IMR-90 (cell line): Measurements from ENCODE around the gene CD82. TPM values are rescaled to one million over a fixed set of nuclear protein-coding genes. Genes with fewer than 3 reads are reported as not detected.

Experiments
- ATAC-seq: fragments of 200-7000 bp; cut with Tn5 transposase; 2 replicates; pipeline ENCODE4 v1.9.1; 2020; ENCODE audit warnings: low read depth, mild to moderate bottlenecking, moderate library complexity
- BruUV-seq: library from RNA; stranded (reverse); fragments of 400-500 nt; replicated peaks from 2 replicates; lab custom pipeline; 2021; lab: Mats Ljungman, UMichigan
- CTCF ChIA-PET: fragments of 300-600 bp; formaldehyde crosslinking; extraction: SDS; loops from one replicate; lab custom pipeline; 2021; ENCODE audit warnings: antibody characterized with exemption; lab: Yijun Ruan, JAX
- POLR2A ChIA-PET: fragments of 300-600 bp; sonication (Branson Sonifier 250); formaldehyde crosslinking; loops from one replicate; lab custom pipeline; 2022; ENCODE audit warnings: antibody characterized with exemption; ENCODE audit not compliant: unreplicated experiment; lab: Charles Lee
- DNase-seq: peaks from one replicate; pipeline ENCODE4 v3.0.0; 2013
- H2AFZ ChIP-seq: replicated peaks from 2 replicates; pipeline ENCODE3; 2013; ENCODE audit warnings: low read length, mild to moderate bottlenecking; ENCODE audit not compliant: poor library complexity
- H2AK5ac ChIP-seq: 2 replicates; pipeline ENCODE4 v1.6.1; 2013; ENCODE audit warnings: low read depth, low read length, inconsistent platforms
- H2AK9ac ChIP-seq: replicated peaks from 2 replicates; pipeline ENCODE3; 2013; ENCODE audit warnings: mild to moderate bottlenecking, low read depth, low read length, moderate library complexity; ENCODE audit not compliant: poor library complexity
- H2BK120ac ChIP-seq: 2 replicates; pipeline ENCODE4 v1.6.1; 2013; ENCODE audit warnings: low read depth, low read length, inconsistent platforms
- H2BK15ac ChIP-seq: 3 replicates; pipeline ENCODE4 v1.6.1; 2013; ENCODE audit warnings: low read depth, low read length, inconsistent platforms
- H2BK20ac ChIP-seq: 2 replicates; pipeline ENCODE4 v1.6.1; 2013; ENCODE audit warnings: low read depth, mild to moderate bottlenecking, inconsistent platforms, low read length, moderate library complexity
- H2BK5ac ChIP-seq: 2 replicates; pipeline ENCODE4 v1.6.1; 2013; ENCODE audit warnings: mild to moderate bottlenecking, low read depth, low read length, inconsistent platforms; ENCODE audit not compliant: poor library complexity, severe bottlenecking
- H3K14ac ChIP-seq: replicated peaks from 2 replicates; pipeline ENCODE4 v1.6.1; 2013; ENCODE audit warnings: low read depth, low read length, inconsistent platforms
- H3K18ac ChIP-seq: 2 replicates; pipeline ENCODE4 v1.6.1; 2013; ENCODE audit warnings: low read depth, low read length, control low read depth
- H3K23ac ChIP-seq: 2 replicates; pipeline ENCODE4 v1.6.1; 2013; ENCODE audit warnings: low read depth, low read length, inconsistent platforms
- H3K27ac ChIP-seq: 2 replicates; pipeline ENCODE4 v1.5.1; 2013; ENCODE audit warnings: mild to moderate bottlenecking, control low read depth, low read length; ENCODE audit not compliant: insufficient read depth
- H3K27me3 ChIP-seq: 2 replicates; pipeline ENCODE4 v1.6.1; 2013; ENCODE audit warnings: low read length; ENCODE audit not compliant: control insufficient read depth, insufficient read depth
- H3K36me3 ChIP-seq: 2 replicates; pipeline ENCODE4 v1.6.1; 2013; ENCODE audit warnings: low read length, mixed read lengths; ENCODE audit not compliant: control insufficient read depth, insufficient read depth
- H3K4ac ChIP-seq: 2 replicates; pipeline ENCODE4 v1.6.1; 2013; ENCODE audit warnings: low read depth, low read length, inconsistent platforms
- H3K4me1 ChIP-seq: 2 replicates; pipeline ENCODE4 v1.6.1; 2013; ENCODE audit warnings: low read length, mixed read lengths; ENCODE audit not compliant: control insufficient read depth, insufficient read depth
- H3K4me2 ChIP-seq: 2 replicates; pipeline ENCODE4 v1.6.1; 2013; ENCODE audit warnings: low read depth, mild to moderate bottlenecking, control low read depth, low read length, moderate library complexity
- H3K4me3 ChIP-seq: 2 replicates; pipeline ENCODE4 v1.5.1; 2013; ENCODE audit warnings: low read depth, mild to moderate bottlenecking, control low read depth, low read length, moderate library complexity; ENCODE audit not compliant: insufficient read depth
- H3K56ac ChIP-seq: 2 replicates; pipeline ENCODE4 v1.6.1; 2013; ENCODE audit warnings: low read length, inconsistent platforms; ENCODE audit not compliant: insufficient read depth; ENCODE audit errors: extremely low read depth
- H3K79me1 ChIP-seq, 2 experiments: 2 replicates each; pipeline ENCODE4 v1.6.1; 2013; ENCODE audit warnings: low read length in 2 of 2, inconsistent platforms in 1 of 2, low read depth in 1 of 2
- H3K9ac ChIP-seq: 2 replicates; pipeline ENCODE4 v1.6.1; 2013; ENCODE audit warnings: low read depth, low read length, control low read depth
- H3K9me1 ChIP-seq: 2 replicates; pipeline ENCODE4 v1.6.1; 2013; ENCODE audit warnings: low read length, inconsistent platforms; ENCODE audit not compliant: insufficient read depth
- H3K9me3 ChIP-seq: 2 replicates; pipeline ENCODE4 v1.6.1; 2013; ENCODE audit warnings: low read length; ENCODE audit not compliant: control insufficient read depth, insufficient read depth
- H4K20me1 ChIP-seq: 2 replicates; pipeline ENCODE4 v1.6.1; 2013; ENCODE audit warnings: low read length, inconsistent platforms; ENCODE audit not compliant: insufficient read depth
- H4K5ac ChIP-seq: 2 replicates; pipeline ENCODE4 v1.6.1; 2013; ENCODE audit warnings: mild to moderate bottlenecking, low read depth, low read length, control low read depth
- H4K8ac ChIP-seq, 2 experiments: 2 replicates each; pipeline ENCODE4 v1.6.1; 2013; ENCODE audit warnings: low read depth in 2 of 2, low read length in 2 of 2, control low read depth in 1 of 2, inconsistent platforms in 1 of 2
- H4K91ac ChIP-seq: 2 replicates; pipeline ENCODE4 v1.6.1; 2013; ENCODE audit warnings: low read depth, low read length, inconsistent platforms; ENCODE audit not compliant: insufficient read depth
- BHLHE40 ChIP-seq: fragments of 150-350 bp; IDR thresholded peaks from 2 replicates; pipeline ENCODE4 v1.6.1; 2016; ENCODE audit warnings: mild to moderate bottlenecking, low read depth, low read length
- CEBPB ChIP-seq: IDR thresholded peaks from 2 replicates; pipeline ENCODE4 v1.6.1; 2012; ENCODE audit warnings: low read depth, low read length, improper control_type of control experiment
- CHD1 ChIP-seq: IDR thresholded peaks from 2 replicates; pipeline ENCODE4 v1.6.1; 2012; ENCODE audit warnings: low read depth, low read length, improper control_type of control experiment
- FOS ChIP-seq: fragments of 150-350 bp; IDR thresholded peaks from 2 replicates; pipeline ENCODE4 v1.6.1; 2016; ENCODE audit warnings: low read depth, low read length
- MAFK ChIP-seq: IDR thresholded peaks from 2 replicates; pipeline ENCODE4 v1.6.1; 2012; ENCODE audit warnings: low read depth, low read length, improper control_type of control experiment
- MAZ ChIP-seq: IDR thresholded peaks from 2 replicates; pipeline ENCODE4 v1.6.1; 2012; ENCODE audit warnings: low read depth, mild to moderate bottlenecking, low read length, improper control_type of control experiment, moderate library complexity, borderline replicate concordance
- NFE2L2 ChIP-seq: fragments of 150-350 bp; IDR thresholded peaks from 2 replicates; pipeline ENCODE4 v1.6.1; 2016; ENCODE audit warnings: low read depth, mild to moderate bottlenecking, low read length
- POLR2A ChIP-seq: IDR thresholded peaks from 2 replicates; pipeline ENCODE4 v1.6.1; 2012; ENCODE audit warnings: mild to moderate bottlenecking, low read depth, low read length
- RAD21 ChIP-seq: IDR thresholded peaks from 2 replicates; pipeline ENCODE4 v1.6.1; 2012; ENCODE audit warnings: low read length, improper control_type of control experiment
- RCOR1 ChIP-seq: IDR thresholded peaks from 2 replicates; pipeline ENCODE4 v1.6.1; 2012; ENCODE audit warnings: mild to moderate bottlenecking, low read length, improper control_type of control experiment; ENCODE audit not compliant: insufficient replicate concordance
- RFX5 ChIP-seq: IDR thresholded peaks from 2 replicates; pipeline ENCODE4 v1.8.0; 2012; ENCODE audit warnings: low read depth, mild to moderate bottlenecking, low read length, moderate library complexity
- SMC3 ChIP-seq: fragments of 150-350 bp; IDR thresholded peaks from 2 replicates; pipeline ENCODE4 v1.6.1; 2016; ENCODE audit warnings: low read depth, mild to moderate bottlenecking, antibody characterized with exemption, low read length, moderate library complexity
- WGBS, 2 experiments: methylation state at CpG; one replicate each; pipeline versions ENCODE4 v1.1.5 to v1.1.7; 2013; ENCODE audit warnings: missing lambda C conversion rate in 2 of 2; ENCODE audit not compliant: insufficient read length in 1 of 2; ENCODE audit errors: extremely low coverage in 2 of 2; 5-methylcytosine and 5-hydroxymethylcytosine counted together
- dilution Hi-C: fragments of 300-500 bp; cut with HindIII; formaldehyde crosslinking; loops from one replicate; pipeline ENCODE4 v1.14.3; 2018; ENCODE audit warnings: low sequenced_read_pairs; ENCODE audit not compliant: unreplicated experiment
- in situ Hi-C: fragments of 300-500 bp; cut with MboI; formaldehyde crosslinking; loops from 3 replicates; pipeline ENCODE4 v1.14.3; 2019; ENCODE audit warnings: low sequenced_read_pairs, inconsistent platforms, mixed read lengths
- intact Hi-C: fragments of 100-400 bp; cut with micrococcal nuclease; formaldehyde crosslinking; loops from 2 replicates; pipeline ENCODE4 v1.10.0; 2022
- polyA plus RNA-seq, 3 experiments: library from polyadenylated mRNA; depleted of rRNA; stranded (reverse); fragments of >200 nt; gene quantifications; 2 replicates each; pipeline ENCODE4 v1.2.3, GENCODE V29; 2012; ENCODE audit warnings: low replicate concordance in 1 of 3
- total RNA-seq: library from RNA; depleted of rRNA; stranded (reverse); fragments of >200 nt; gene quantifications from 2 replicates; pipeline ENCODE4 v1.2.3, GENCODE V29; 2012
- TF ChIP-seq, protein P1 (sequence below): fragments of 150-350 bp; IDR thresholded peaks from 2 replicates; pipeline ENCODE4 v1.6.1; 2016; ENCODE audit warnings: low read depth, mild to moderate bottlenecking, low read length, moderate library complexity, borderline replicate concordance
- TF ChIP-seq, protein P2 (sequence below): fragments of 150-350 bp; IDR thresholded peaks from 2 replicates; pipeline ENCODE4 v1.6.1; 2017; ENCODE audit warnings: mild to moderate bottlenecking, antibody characterized with exemption, low read length, low read depth
- TF ChIP-seq, protein P3 (sequence below): conservative IDR thresholded peaks from 2 replicates; pipeline ENCODE4 v1.5.1; 2012; ENCODE audit warnings: mild to moderate bottlenecking, low read depth, low read length, improper control_type of control experiment

The CD82 gene
- total and polyA plus RNA-seq, 2 of the 4 experiments (the other 2 are of a cell fraction): 32.8 to 49.4 TPM

DNA sequence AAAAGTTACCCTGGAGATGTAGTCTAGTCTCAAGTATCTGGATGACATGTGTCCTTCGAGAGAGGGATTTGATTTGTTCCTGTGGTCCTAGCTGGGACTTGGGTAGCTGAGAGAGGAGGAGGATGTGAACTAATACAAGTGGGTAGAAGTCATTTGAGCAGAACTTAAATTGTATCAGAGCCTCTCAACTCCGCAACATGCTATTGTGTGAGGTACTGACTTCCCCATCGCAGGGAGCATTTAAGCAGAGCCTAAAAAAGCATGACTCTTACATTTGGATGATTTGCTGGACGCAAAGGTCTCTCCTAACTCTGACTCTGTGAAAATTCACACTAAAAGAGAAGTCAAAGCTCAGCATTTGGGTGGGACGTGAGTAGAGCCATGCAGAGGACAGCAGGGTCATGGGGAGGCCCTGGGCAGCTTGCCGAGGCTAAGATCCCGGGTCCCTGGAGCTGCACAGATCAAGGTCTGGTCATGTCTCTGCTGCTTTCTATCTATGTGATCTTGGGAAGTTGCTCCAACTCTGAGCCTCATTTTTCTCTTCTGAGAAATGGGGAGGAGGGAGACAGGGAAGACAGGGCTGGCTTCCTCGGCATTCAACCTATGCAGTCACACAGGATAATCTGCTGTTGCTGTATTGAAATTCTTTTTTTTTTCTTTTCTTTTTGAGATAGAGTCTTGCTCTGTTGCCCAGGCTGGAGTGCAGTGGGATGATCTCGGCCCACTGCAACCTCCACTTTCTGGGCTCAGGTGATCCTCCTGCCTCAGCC, 44.9 kb downstream of the CD82 start:
- dilution Hi-C loops (no loop called here), intact Hi-C loops (loop anchor here (10.0 kb wide), 1 partner anchor 516 kb away; the partner anchor contains the start of gene EXT2)
- CTCF ChIA-PET: interaction anchor here (1.1 kb wide), 1 partner anchor 53 kb away, joined by 3 read pairs; no protein-coding TSS in a partner anchor
- TF ChIP-seq RFX5 (no peak), MAFK (no peak), POLR2A (no peak), SMC3 (no peak), NFE2L2 (no peak), CHD1 (no peak), MAZ (no peak), CEBPB (no peak), FOS (no peak), RAD21 (no peak), BHLHE40 (no peak), RCOR1 (no peak)
- TF ChIP-seq, protein P1, sequence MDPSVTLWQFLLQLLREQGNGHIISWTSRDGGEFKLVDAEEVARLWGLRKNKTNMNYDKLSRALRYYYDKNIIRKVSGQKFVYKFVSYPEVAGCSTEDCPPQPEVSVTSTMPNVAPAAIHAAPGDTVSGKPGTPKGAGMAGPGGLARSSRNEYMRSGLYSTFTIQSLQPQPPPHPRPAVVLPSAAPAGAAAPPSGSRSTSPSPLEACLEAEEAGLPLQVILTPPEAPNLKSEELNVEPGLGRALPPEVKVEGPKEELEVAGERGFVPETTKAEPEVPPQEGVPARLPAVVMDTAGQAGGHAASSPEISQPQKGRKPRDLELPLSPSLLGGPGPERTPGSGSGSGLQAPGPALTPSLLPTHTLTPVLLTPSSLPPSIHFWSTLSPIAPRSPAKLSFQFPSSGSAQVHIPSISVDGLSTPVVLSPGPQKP: no peak
- TF ChIP-seq, protein P2, sequence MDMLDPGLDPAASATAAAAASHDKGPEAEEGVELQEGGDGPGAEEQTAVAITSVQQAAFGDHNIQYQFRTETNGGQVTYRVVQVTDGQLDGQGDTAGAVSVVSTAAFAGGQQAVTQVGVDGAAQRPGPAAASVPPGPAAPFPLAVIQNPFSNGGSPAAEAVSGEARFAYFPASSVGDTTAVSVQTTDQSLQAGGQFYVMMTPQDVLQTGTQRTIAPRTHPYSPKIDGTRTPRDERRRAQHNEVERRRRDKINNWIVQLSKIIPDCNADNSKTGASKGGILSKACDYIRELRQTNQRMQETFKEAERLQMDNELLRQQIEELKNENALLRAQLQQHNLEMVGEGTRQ: no peak
- TF ChIP-seq, protein P3, sequence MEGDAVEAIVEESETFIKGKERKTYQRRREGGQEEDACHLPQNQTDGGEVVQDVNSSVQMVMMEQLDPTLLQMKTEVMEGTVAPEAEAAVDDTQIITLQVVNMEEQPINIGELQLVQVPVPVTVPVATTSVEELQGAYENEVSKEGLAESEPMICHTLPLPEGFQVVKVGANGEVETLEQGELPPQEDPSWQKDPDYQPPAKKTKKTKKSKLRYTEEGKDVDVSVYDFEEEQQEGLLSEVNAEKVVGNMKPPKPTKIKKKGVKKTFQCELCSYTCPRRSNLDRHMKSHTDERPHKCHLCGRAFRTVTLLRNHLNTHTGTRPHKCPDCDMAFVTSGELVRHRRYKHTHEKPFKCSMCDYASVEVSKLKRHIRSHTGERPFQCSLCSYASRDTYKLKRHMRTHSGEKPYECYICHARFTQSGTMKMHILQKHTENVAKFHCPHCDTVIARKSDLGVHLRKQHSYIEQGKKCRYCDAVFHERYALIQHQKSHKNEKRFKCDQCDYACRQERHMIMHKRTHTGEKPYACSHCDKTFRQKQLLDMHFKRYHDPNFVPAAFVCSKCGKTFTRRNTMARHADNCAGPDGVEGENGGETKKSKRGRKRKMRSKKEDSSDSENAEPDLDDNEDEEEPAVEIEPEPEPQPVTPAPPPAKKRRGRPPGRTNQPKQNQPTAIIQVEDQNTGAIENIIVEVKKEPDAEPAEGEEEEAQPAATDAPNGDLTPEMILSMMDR: no peak

More for the DNA sequence above, 44.9 kb downstream of the CD82 start:
- ATAC-seq: no peak
- Histone ChIP-seq H3K23ac (no peak overlapping the region), H2AK5ac (no peak overlapping the region), H3K27me3 (no peaks in the 10 kb centered on the region), H2BK120ac (no peak overlapping the region), H4K5ac (no peak overlapping the region), H3K9me1 (peaks cover 20% of the 10 kb centered on the region; the same call in 1 of the 2 replicates), H2BK5ac (no peak overlapping the region), H4K8ac (no peak overlapping the region), H3K36me3 (peaks cover 14% of the 10 kb centered on the region), H3K27ac (no peak overlapping the region), H3K9ac (no peak overlapping the region), H3K4me1 (peaks cover 24% of the 10 kb centered on the region), H4K91ac (no peak overlapping the region), H3K14ac (no peak overlapping the region), H2BK20ac (no peak overlapping the region), H3K56ac (no peak overlapping the region), H3K4ac (no peak overlapping the region), H2AFZ (no peak overlapping the region), H3K4me2 (no peak overlapping the region), H2BK15ac (no peak overlapping the region), H3K4me3 (no peak overlapping the region), H3K18ac (no peak overlapping the region), H3K79me1 (peaks cover 0 to 4% of the 10 kb centered on the region in 2 experiments; a peak in 1 of 4 replicates), H4K20me1 (peaks cover 6% of the 10 kb centered on the region; the same call in 1 of the 2 replicates), H2AK9ac (no peak overlapping the region), H3K9me3 (no peaks in the 10 kb centered on the region)
- no TSS peak for BruUV-seq
- WGBS, 2 experiments: no CpG with 5 or more reads among the region's 9 CpGs
- no peak for DNase-seq
- in situ Hi-C loops: no loop called here
- POLR2A ChIA-PET: no interaction called here
